ENCODE data around the gene TRIM32.
A peak's percentile ranks its signal among the peaks of the same experiment; 100 is the strongest.

The TRIM32 gene

DNA sequence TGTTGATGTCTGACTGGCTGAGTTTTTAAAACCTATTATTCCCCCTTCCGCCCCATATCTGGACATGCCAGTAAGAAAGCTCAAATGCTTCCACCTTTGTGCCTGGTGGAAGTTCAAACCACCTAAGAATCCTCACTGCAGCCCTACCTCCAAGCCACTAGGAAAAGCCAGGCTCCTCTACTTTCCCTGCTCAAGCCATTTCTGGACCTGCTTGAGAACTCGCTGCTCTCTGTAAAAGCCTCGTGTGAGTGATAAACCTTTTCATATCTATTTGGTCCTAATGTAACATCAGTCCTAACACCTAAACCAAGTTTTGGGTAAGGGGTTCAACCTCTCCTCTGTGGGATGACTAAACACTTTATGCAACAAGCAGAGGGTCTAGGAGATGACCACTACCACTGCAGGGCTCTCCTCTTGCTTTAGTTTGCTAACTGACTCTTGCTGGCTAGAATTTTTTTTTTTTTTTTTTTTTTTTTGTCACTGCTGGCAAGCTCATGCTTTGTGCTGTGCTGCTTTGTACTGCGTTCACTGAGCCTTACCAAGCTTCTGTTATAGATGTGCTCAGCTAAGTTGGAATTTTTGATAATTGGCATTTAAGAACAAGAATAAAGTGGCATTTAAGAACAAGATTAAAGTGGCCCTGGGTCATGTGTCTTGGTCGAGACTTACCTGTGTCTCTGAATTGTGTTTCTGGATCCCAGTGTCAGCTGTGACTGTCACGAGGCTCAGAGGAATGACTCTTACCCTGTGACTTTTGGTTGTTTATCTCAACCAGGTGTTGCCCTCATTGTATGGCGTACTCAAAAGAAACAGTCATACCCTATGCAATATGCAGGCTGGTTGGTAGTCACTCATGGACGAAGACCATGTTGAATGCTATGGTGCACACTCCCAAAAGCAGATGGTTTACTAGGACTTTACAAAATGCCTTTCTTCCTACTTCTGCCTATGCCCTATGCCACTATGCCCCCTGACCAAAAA, 19.5 kb downstream of the TRIM32 start:
- no peak for DNase-seq

DNA sequence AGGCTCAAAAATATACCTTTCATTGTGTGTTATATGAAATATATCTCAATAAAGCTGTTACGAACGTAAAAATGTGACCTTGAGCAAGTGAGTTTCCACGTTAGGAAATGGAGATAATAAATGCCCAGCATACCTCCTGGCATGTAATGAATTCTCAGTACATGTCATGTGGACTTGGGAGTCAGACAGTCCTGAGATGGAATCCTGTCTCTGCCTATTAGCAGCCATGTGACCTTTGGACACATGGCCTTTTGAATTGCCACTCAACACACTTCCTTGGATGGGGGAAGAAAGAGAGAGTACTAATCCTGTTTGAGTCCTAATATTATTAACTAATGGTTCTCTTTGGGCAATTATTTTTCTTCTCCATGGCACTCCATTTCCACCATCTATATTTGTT, 25.7 kb downstream of the TRIM32 start:
- no peak for DNase-seq

DNA sequence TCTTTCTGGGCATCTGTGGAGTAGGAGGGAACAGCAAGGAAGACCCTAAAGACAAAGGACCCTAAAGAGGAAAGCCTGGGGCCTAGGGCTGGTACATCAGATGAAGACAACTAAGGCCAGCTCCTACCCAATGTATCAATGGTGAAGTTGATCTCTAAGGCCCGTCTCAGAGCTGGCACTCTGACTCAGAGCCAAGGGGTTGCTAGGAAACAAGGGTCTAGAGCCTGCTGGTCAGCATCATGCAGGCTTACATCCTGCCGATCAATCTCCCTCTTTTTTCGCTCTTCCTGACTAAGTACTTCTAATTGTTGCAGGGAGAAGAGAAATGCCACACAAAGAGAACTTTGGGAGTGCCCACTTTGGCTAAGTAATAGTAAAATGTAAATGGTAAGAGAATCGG, 26.2 kb downstream of the TRIM32 start:
- DNase-seq = no peak

DNA sequence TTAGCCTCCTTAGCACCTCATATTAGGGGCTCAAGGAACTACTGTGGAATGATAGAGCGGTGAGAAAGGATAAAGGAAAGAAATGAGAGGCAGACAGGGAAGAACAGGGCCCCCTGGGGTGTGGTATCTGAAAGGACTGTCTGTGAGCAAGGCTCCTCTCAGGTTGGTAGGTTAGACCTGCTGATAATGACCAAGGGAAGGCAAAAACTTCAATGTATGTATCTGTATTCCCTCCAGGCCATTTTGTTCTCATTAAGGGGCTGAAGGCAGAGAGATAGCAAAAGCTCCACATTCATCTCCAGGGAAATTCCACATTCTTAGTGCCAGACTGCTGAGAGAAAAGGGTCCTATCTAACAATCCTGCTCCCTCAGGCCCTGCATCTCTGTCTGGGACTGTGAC, 28.6 kb downstream of the TRIM32 start:
- no peak for DNase-seq

DNA sequence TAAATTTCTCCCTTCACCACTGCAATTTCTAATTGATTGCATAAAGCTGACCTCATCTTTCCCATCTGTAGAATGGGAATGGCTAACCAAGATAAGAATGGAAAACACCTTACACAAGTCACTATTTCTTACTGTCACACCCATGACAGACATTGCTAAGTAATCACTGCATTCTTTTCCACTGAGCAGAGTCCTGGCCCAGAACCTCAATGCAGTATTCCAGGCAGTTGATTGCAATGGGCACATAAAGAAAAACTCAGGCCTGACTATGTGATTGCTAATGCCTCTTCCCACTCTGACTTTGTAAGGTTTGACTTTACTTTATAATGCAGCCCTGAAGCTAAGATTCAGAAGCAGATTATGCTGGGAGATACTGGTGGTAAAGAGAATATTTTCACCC, 29.3 kb downstream of the TRIM32 start:
- no peak for DNase-seq

DNA sequence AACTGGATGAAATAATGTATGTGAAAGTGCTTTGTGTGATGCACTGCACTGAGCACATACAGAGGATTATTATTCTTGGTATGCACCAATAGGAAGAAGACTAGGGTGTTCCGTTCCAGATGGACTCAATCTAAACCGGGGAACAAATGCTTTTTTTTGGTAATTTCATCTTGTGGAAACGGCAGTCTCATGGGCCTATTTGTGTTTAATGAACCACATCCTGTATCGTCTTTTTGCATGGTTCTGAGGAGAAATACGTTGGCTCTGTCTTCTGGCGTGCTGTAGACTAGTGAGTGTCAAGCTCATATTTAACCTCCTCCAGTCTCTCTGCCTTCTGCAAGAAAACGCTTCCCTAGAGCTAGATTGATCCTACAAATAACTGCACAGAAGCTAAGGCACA, 30.0 kb downstream of the TRIM32 start:
- no peak for DNase-seq

DNA sequence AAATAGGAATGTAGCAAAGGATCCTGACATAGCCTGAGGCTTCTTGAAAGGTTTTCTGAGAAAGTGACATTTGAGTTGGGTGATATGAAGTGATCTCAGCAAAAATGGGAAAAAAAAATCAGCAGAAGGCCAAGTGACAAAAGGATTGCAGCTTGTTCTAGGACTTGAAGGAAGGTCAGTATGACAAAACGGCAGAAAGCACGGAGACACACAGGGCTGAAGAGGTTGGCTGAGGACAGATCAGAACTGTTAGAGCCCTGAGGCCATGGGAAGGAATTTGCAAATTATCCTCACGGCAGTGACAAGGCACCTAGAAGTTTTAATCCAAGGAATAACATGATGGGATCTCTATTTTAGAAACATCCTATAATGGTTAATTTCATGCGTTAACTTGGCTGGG, 31.0 kb downstream of the TRIM32 start:
- DNase-seq = no peak

DNA sequence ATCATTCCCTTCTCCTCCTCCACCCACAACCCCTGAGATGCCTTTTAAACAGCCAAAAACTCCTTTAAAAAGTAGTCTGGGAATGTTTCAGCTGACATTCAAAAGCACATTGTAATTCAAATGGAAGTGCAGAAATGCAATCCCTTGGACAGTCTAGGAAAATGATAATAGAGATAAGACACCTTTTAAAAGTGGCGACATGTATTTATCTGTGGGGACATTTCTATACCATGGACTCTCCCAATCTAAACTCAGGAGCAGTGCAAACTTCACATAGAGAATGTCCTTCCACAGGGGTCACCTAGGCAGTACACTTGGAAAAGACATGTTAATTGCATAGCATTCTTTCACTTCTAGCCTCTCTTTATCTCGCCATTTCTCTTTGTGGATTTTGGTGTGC, 33.0 kb downstream of the TRIM32 start:
- no peak for DNase-seq

DNA sequence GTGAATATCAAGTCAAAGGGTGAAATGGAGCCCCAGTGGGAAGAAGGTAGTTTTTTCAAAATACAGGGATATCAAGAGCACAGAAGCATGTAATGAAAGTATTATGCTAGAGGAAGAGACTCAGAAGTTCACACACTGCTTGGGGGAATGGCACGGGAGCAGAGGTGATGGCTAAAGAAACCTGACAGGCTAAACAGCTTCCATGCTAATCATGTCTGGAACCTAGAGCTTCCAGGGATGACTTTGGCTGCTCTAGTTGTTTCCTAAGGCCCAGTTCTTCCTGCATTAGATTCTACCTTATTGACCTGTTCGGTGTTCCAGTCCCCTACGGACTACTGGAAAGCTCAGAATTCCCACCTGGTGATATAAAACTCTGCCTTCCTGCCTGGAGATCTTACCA, 34.3 kb downstream of the TRIM32 start:
- DNase-seq = no peak

DNA sequence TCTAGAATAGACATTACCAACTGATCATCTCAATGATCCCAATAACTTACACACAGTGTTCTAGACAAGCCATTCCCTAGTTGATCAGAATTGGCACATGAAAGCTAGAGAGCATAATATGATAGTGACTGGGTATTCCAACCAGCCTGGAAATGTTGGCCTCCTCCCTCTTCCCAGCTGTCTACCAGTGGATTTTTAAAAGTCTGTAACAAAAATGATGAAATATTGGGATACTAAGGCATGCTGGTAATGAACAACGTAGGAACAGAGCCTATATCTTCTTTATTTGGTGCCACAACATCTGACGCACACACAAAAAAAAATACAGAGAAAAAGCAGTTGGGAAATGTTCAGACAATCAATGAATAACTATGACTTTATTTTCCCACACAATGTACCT, 34.8 kb downstream of the TRIM32 start:
- no peak for DNase-seq

DNA sequence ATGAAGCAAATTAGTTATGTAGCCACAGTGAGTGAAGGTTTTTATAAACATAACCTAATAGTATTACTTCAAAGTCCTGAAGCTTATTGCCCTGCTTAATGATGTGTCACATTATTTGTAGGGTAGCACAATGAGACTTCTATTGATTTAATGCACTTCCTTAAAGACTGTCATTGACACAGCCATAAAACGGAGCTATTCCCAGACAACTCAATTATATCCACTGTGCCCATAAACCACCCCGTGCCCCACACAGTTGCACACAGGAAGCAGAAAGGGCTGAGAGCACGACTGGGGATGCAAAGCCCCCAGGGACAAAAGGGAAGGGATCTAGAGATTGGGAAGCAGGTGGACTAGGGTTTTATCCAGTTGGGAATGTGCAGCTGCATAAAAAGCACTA, 37.0 kb downstream of the TRIM32 start:
- DNase-seq = no peak

DNA sequence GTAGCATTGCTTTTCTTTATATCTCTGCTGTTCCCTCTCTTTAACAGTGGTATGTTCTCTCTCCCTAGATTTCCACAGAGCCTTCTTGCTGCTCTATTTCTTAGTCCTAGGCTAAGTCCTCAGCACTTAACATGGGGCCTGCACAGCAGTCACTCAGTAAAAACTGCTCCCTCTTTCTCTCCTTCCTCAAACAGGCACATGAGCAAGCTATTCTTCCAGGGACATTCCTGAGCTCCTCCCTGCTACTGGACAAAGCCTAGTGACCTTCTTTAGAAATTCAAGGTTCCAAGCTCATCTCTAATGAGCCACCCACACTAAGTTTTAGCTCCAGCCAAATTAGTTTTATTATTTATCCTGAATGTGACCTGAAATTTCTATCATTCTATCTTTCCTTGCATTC, 39.5 kb downstream of the TRIM32 start:
- DNase-seq = no peak

DNA sequence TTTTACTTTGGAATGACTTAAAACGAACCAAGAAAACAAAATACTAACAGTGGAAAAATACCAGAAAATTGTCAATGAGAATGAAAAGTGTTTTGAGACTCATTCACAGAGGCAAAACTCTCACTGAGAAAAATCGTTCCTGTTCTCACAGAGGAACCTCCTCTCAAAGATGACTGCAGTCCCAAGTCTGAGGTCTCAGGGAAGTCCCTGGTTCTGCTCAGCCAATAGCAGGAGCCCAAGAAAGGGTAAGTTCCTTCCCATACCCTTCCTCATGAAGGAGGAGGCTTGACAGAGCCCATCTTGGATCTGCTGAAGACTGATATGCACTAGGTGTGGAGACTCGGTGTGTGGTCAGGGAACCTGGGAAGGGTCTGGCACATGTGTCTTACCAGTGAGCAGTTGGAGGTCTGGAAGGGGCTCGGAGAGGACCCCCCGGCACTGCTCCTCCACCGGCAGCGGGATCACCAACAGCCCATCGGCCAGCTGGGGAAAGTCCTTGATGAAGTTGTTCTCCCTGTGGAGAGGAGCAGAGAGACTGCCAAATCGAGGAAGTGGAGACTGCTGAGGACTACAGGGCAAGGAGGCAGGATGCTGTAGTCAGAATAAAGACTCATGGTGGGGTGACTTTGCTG, 46.0 kb downstream of the TRIM32 start:
- no peak for DNase-seq

DNA sequence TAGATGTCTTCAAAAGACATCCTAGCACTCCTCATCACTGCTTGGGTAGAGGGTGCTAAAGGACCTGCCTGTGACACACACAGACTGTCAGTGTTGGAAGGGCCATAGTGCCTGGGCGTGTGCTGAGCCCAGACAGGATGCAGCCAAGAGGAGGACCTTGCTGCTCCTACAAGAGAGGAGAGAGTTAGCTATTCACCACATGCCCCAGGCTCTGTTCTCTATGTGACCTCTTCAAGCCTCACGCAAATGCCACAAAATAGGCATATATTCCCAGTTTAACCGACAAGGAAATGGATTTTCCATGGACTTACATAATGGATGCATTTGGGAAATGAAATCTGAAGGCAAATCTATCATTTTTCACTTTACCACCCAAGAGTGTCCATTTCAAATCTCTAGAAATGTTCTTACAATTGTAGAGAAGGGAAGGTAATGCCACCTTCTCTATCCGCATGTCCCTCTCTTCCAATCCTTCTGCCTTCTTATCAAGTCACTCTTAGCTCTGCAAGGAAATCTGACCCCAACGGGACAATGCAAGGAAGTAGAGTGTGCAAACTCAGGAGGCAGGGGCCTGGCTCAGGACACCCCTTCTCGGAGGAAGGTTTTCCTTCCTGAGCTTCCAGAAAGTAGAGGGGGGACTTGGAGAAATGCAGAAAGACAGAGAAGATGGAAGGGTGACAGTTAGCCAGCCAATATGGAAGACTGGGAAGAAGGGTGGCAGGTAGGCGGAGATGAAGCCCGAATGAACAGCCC, 49.5 kb downstream of the TRIM32 start:
- no peak for DNase-seq

DNA sequence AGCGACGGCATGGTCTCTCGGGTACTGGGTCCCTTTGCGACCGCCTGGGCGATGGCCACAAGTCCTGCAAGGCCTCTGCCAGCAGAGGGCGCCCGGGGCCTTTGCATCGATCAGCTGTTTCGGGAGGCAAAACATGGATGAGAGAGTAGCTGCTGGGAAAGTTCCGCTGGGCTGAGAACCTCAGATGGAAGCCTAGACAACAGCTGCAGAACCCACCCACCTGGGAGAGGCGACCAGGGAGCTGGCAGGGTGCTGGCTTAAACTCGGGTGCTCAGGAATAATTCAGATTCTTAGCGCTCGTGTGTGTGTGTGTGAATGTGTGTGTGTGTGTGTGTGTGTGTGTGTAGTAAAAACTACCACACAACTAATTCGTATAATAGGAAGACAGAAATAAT, 50.0 kb downstream of the TRIM32 start:
- peak; percentile 62 to 64 for DNase-seq

DNA sequence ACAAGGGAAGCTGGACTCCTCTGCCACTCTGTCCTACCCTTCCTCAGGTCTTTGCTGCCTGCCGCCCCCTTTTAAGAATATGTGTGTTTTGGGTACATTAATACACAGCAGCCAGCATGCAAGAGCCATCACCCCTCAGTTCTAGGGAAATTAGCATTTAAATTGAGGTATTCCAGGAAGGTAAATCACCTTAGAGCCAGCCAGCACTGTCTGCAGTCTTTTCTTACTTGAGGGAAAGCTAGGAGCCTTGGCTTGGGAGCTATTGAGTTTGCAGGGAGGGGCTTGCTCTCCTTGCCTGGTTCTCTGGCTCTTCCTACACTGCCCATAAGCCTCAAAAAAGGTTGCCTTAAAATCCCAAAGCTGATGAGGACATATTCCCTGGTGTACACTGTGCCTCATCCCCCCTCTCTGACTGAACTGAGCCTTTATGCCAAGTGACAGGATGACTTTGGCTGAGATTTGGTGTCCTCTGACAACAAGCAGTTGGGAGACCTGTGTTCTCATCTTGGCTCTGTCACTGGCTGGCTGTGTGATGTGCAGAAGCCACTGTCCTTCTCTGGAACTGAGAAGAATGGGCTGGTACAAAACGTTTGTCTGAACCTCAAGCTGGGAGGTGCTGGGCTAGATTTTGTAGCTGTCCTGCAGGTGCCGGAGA, 54.1 kb downstream of the TRIM32 start:
- no peak for DNase-seq

DNA sequence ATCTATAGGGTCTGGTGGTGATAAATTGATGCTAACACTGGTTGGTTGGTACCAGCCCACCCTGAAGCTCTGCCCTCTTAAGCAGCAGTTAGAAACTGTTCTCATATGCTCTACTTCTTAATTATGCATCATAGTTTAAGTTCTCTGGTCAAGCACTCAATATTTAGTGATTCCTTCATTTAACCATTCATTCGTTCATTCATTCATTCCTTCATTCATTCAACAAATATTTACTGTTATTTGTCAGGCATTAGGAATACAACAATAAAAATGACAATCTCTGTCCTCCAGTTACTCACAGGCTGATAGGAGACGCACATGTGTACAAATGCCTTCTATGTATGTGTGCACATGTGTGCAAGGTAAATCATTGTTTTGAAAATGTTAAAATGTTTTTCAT, 54.6 kb downstream of the TRIM32 start:
- no peak for DNase-seq

DNA sequence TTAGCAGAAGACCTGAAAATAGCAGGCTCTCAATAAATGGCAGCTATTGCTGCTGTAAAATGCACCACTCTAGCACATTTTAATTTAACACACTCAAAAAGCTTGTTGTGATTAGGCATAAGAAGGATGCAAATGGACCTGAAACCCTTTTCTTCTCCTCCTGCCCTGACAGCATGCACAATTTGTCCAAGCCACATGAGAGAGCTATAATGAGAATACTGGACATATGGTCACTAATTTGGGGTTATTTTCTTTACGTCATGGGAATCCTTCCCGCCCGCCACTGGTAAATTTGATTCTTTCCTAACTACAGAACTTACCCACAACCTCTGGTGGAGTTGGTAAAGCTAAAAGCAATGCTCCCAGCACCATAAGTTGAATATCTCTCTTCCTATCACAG, 62.1 kb downstream of the TRIM32 start:
- no peak for DNase-seq

DNA sequence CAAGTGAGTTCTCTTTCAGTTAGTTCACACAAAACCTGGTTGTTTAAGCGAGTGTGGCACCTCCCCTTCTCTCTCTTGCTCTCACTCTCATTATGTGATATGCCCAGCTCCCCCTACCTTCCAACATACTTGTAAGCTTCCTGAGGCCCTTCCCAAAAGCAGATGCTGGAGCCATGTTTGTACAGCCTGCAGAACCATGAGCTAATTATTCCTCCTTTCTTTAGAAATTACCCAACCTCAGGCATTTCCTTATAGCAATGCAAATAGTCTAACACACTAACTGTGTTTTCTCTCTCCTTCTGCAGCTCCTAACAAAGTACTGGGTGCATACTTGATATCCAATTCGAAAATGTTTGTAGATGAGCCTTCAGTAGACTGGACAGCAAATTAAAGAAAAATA, 62.7 kb downstream of the TRIM32 start:
- no peak for DNase-seq

DNA sequence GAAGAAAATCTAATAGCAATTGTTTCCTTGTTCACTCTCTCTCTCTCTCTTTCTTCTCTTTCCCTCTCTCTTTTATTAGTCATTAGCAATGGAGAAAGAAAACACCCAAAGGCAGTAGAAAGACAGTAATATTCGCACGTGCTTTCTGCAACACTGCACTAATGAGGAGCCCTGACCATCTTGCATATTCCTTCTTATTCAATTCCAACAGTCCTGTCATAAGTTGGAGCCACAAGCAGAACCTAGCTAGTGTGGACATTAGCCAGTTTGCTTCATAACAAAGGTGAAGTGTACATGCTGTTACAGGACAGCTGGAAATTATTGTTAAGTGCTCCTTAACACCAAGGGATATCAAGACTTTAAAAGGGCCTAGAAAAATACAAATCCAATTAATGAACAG, 63.4 kb downstream of the TRIM32 start:
- DNase-seq = no peak
